ENCODE results near the gene CELF4. TPM values are rescaled to one million over a fixed set of nuclear protein-coding genes. Genes with fewer than 3 reads are reported as not detected.

CELF4 gene
- total RNA-seq, 1 experiment from 2014 or later, result not detected

- DNase-seq (ENCODE audit: low read depth, low spot score), result peak; percentile 65
- in situ Hi-C loops (cut with HindIII; ENCODE audit: low pct_unique_long_range_greater_than_20kb, low sequenced_read_pairs), result no loop called here
These were observed 27.6 kb downstream of the CELF4 start for GRCh38 chr18:37537868-37538525.

GRCh38 chr18:37536656-37537055 lies 28.9 kb downstream of the CELF4 start:
- DNase-seq (ENCODE audit: low read depth, low spot score), result no peak
- in situ Hi-C loops (cut with HindIII; ENCODE audit: low pct_unique_long_range_greater_than_20kb, low sequenced_read_pairs), result no loop called here

GRCh38 chr18:37535968-37536367 lies 29.6 kb downstream of the CELF4 start:
- no peak for DNase-seq (ENCODE audit: low read depth, low spot score)
- in situ Hi-C loops (cut with HindIII; ENCODE audit: low pct_unique_long_range_greater_than_20kb, low sequenced_read_pairs), result no loop called here

- DNase-seq (ENCODE audit: low read depth, low spot score), result no peak
- in situ Hi-C loops (cut with HindIII; ENCODE audit: low pct_unique_long_range_greater_than_20kb, low sequenced_read_pairs), result no loop called here
These were observed 31.0 kb downstream of the CELF4 start for GRCh38 chr18:37534627-37535026.

GRCh38 chr18:37533647-37534584 lies 31.7 kb downstream of the CELF4 start:
- in situ Hi-C loops (cut with HindIII; ENCODE audit: low pct_unique_long_range_greater_than_20kb, low sequenced_read_pairs), result no loop called here
- no peak for DNase-seq (ENCODE audit: low read depth, low spot score)

GRCh38 chr18:37532917-37533316 lies 32.7 kb downstream of the CELF4 start:
- no peak for DNase-seq (ENCODE audit: low read depth, low spot score)
- in situ Hi-C loops (cut with HindIII; ENCODE audit: low pct_unique_long_range_greater_than_20kb, low sequenced_read_pairs), result no loop called here

GRCh38 chr18:37529863-37530262 lies 35.7 kb downstream of the CELF4 start:
- in situ Hi-C loops (cut with HindIII; ENCODE audit: low pct_unique_long_range_greater_than_20kb, low sequenced_read_pairs), result no loop called here
- peak; percentile 6 for DNase-seq (ENCODE audit: low read depth, low spot score)

GRCh38 chr18:37529296-37529695 lies 36.3 kb downstream of the CELF4 start:
- DNase-seq (ENCODE audit: low read depth, low spot score), result no peak
- in situ Hi-C loops (cut with HindIII; ENCODE audit: low pct_unique_long_range_greater_than_20kb, low sequenced_read_pairs), result no loop called here

- in situ Hi-C loops (cut with HindIII; ENCODE audit: low pct_unique_long_range_greater_than_20kb, low sequenced_read_pairs), result no loop called here
- no peak for DNase-seq (ENCODE audit: low read depth, low spot score)
These were observed 38.2 kb downstream of the CELF4 start for GRCh38 chr18:37527395-37527794.

GRCh38 chr18:37525262-37525585 lies 40.4 kb downstream of the CELF4 start:
- DNase-seq (ENCODE audit: low read depth, low spot score), result no peak
- in situ Hi-C loops (cut with HindIII; ENCODE audit: low pct_unique_long_range_greater_than_20kb, low sequenced_read_pairs), result no loop called here

- in situ Hi-C loops (cut with HindIII; ENCODE audit: low pct_unique_long_range_greater_than_20kb, low sequenced_read_pairs), result no loop called here
- no peak for DNase-seq (ENCODE audit: low read depth, low spot score)
These were observed 40.9 kb downstream of the CELF4 start for GRCh38 chr18:37524498-37525261.

- in situ Hi-C loops (cut with HindIII; ENCODE audit: low pct_unique_long_range_greater_than_20kb, low sequenced_read_pairs), result no loop called here
- DNase-seq (ENCODE audit: low read depth, low spot score), result no peak
These were observed 41.5 kb downstream of the CELF4 start for GRCh38 chr18:37524139-37524497.

- no peak for DNase-seq (ENCODE audit: low read depth, low spot score)
- in situ Hi-C loops (cut with HindIII; ENCODE audit: low pct_unique_long_range_greater_than_20kb, low sequenced_read_pairs), result no loop called here
These were observed 43.8 kb downstream of the CELF4 start for GRCh38 chr18:37521510-37522465.

- DNase-seq (ENCODE audit: low read depth, low spot score), result no peak
- in situ Hi-C loops (cut with HindIII; ENCODE audit: low pct_unique_long_range_greater_than_20kb, low sequenced_read_pairs), result no loop called here
These were observed 45.1 kb downstream of the CELF4 start for GRCh38 chr18:37520508-37520907.

- in situ Hi-C loops (cut with HindIII; ENCODE audit: low pct_unique_long_range_greater_than_20kb, low sequenced_read_pairs), result no loop called here
- DNase-seq (ENCODE audit: low read depth, low spot score), result no peak
These were observed 46.0 kb downstream of the CELF4 start for GRCh38 chr18:37519510-37520135.

GRCh38 chr18:37516361-37516853 lies 49.2 kb downstream of the CELF4 start:
- no peak for DNase-seq (ENCODE audit: low read depth, low spot score)
- in situ Hi-C loops (cut with HindIII; ENCODE audit: low pct_unique_long_range_greater_than_20kb, low sequenced_read_pairs), result no loop called here

- DNase-seq (ENCODE audit: low read depth, low spot score), result no peak
- in situ Hi-C loops (cut with HindIII; ENCODE audit: low pct_unique_long_range_greater_than_20kb, low sequenced_read_pairs), result no loop called here
These were observed 50.6 kb downstream of the CELF4 start for GRCh38 chr18:37514953-37515352.
